HCT116 (cell line): ENCODE data around the gene KCTD4. TPM values are rescaled to one million over a fixed set of nuclear protein-coding genes. Genes with fewer than 3 reads are reported as not detected.
A peak's percentile ranks its signal among the peaks of the same experiment; 100 is the strongest.

Experiments
- ATAC-seq: fragments of 200-7000 bp; cut with Tn5 transposase; 2 replicates; pipeline ENCODE4 v1.9.1; 2020; ENCODE audit warnings: mild to moderate bottlenecking, moderate library complexity
- BruUV-seq: library from RNA; stranded (reverse); fragments of 400-500 nt; replicated peaks from 2 replicates; lab custom pipeline; 2021; lab: Mats Ljungman, UMichigan
- CTCF ChIA-PET: fragments of 300-600 bp; sonication (Branson Sonifier 250); formaldehyde crosslinking; loops from one replicate; lab custom pipeline; 2021; ENCODE audit warnings: antibody characterized with exemption; lab: Charles Lee
- POLR2A ChIA-PET: fragments of 300-600, 350-600 bp; sonication (Branson Sonifier 250); formaldehyde crosslinking; loops from one replicate; lab custom pipeline; 2021; ENCODE audit warnings: antibody characterized with exemption; lab: Charles Lee
- RAD21 ChIA-PET, 2 experiments: fragments of 300-600 bp; sonication (Branson Sonifier 250); formaldehyde crosslinking; loops; one replicate each; lab custom pipeline; 2023; ENCODE audit warnings: low total read pairs in 2 of 2; ENCODE audit not compliant: uncharacterized antibody in 2 of 2, unreplicated experiment in 2 of 2, low non-redundant PET in 1 of 2; lab: Charles Lee
- DNase-seq: peaks from one replicate; pipeline ENCODE4 v3.0.0-alpha.2; 2010; ENCODE audit warnings: low read depth, low spot score
- H2AFZ ChIP-seq: fragments of 200-600 bp; shearing (Covaris generic), sonication (generic); 2 replicates; pipeline ENCODE4 v1.6.1; 2017; ENCODE audit warnings: low read depth, mixed run types, mixed read lengths, antibody characterized with exemption, low read length; ENCODE audit not compliant: poor library complexity, severe bottlenecking
- H3K27ac ChIP-seq: 2 replicates; pipeline ENCODE4 v1.5.1; 2012; ENCODE audit warnings: low read depth, low read length
- H3K27me3 ChIP-seq: fragments of 200-600 bp; sonication (generic); 2 replicates; pipeline ENCODE4 v1.6.1; 2016; ENCODE audit warnings: mixed run types, low read length, mixed read lengths; ENCODE audit not compliant: insufficient read depth
- H3K36me3 ChIP-seq, 2 experiments: fragments of 200-500 bp in 1 of 2; fragments of 200-600 bp in 1 of 2; sonication (Bioruptor generic) in 1 of 2; sonication (generic) in 1 of 2; 2 replicates each; pipeline versions ENCODE4 v1.5.1 to v1.6.1; 2014 to 2016; ENCODE audit warnings: low read length in 2 of 2, inconsistent platforms in 1 of 2, mixed read lengths in 1 of 2, mixed run types in 1 of 2; ENCODE audit not compliant: insufficient read depth in 2 of 2, control insufficient read depth in 1 of 2
- H3K4me1 ChIP-seq, 2 experiments: fragments of 200-600 bp in 1 of 2; sonication (generic) in 1 of 2; 2 replicates each; pipeline versions ENCODE4 v1.5.1 to v1.6.1; 2012 to 2017; ENCODE audit warnings: low read length in 2 of 2, inconsistent platforms in 1 of 2, mild to moderate bottlenecking in 1 of 2, mixed read lengths in 1 of 2, mixed run types in 1 of 2, moderate library complexity in 1 of 2; ENCODE audit not compliant: insufficient read depth in 2 of 2, control insufficient read depth in 1 of 2
- H3K4me2 ChIP-seq: fragments of 200-600 bp; sonication (generic); 2 replicates; pipeline ENCODE4 v1.6.1; 2017; ENCODE audit warnings: mixed run types, low read length, mixed read lengths
- H3K4me3 ChIP-seq, 2 experiments: fragments of 200-600 bp in 1 of 2; sonication (generic) in 1 of 2; replicated peaks in 1 of 2; 2 replicates each; pipeline ENCODE4 v1.5.1; 2011 to 2016; ENCODE audit warnings: low read length in 2 of 2, control low read depth in 1 of 2, low read depth in 1 of 2, mild to moderate bottlenecking in 1 of 2, mixed read lengths in 1 of 2, mixed run types in 1 of 2
- H3K79me2 ChIP-seq: fragments of 200-600 bp; sonication (generic); 2 replicates; pipeline ENCODE4 v1.6.1; 2017; ENCODE audit warnings: mild to moderate bottlenecking, mixed run types, low read length, moderate library complexity, mixed read lengths; ENCODE audit not compliant: insufficient read depth
- H3K9ac ChIP-seq: fragments of 200-600 bp; sonication (generic); 2 replicates; pipeline ENCODE4 v1.6.1; 2016; ENCODE audit warnings: low read length, mixed read lengths
- H3K9me2 ChIP-seq: fragments of 200-600 bp; sonication (generic), shearing (Covaris generic); 2 replicates; pipeline ENCODE4 v1.6.1; 2017; ENCODE audit warnings: mixed run types, mild to moderate bottlenecking, moderate library complexity; ENCODE audit not compliant: insufficient read depth
- H3K9me3 ChIP-seq, 2 experiments: fragments of 200-500 bp in 1 of 2; fragments of 200-600 bp in 1 of 2; sonication (Bioruptor generic) in 1 of 2; sonication (generic) in 1 of 2; 2 replicates each; pipeline ENCODE4 v1.6.1; 2014 to 2017; ENCODE audit warnings: low read length in 2 of 2, mixed read lengths in 2 of 2, inconsistent platforms in 1 of 2, low read depth in 1 of 2, mild to moderate bottlenecking in 1 of 2, mixed run types in 1 of 2, moderate library complexity in 1 of 2; ENCODE audit not compliant: control insufficient read depth in 1 of 2, insufficient read depth in 1 of 2
- H4K20me1 ChIP-seq: fragments of 200-600 bp; sonication (generic), shearing (Covaris generic); 2 replicates; pipeline ENCODE4 v1.6.1; 2017; ENCODE audit warnings: mixed run types, mild to moderate bottlenecking, moderate library complexity; ENCODE audit not compliant: insufficient read depth
- CEBPB ChIP-seq: IDR thresholded peaks from 2 replicates; pipeline ENCODE4 v1.6.1; 2012; ENCODE audit warnings: low read depth
- CTCF ChIP-seq, 3 experiments: fragments of 200-600 bp in 1 of 3; sonication (generic) in 1 of 3; IDR thresholded peaks in 2 of 3; conservative IDR thresholded peaks in 1 of 3; 2 replicates each; pipeline ENCODE4 v1.5.1; 2012 to 2017; ENCODE audit warnings: low read depth in 2 of 3, low read length in 2 of 3, antibody characterized with exemption in 1 of 3, borderline replicate concordance in 1 of 3, control low read depth in 1 of 3, mild to moderate bottlenecking in 1 of 3, mixed read lengths in 1 of 3, mixed run types in 1 of 3, moderate library complexity in 1 of 3; ENCODE audit not compliant: insufficient read depth in 1 of 3
- EGR1 ChIP-seq: IDR thresholded peaks from 2 replicates; pipeline ENCODE4 v1.6.1; 2012; ENCODE audit warnings: low read depth
- ELF1 ChIP-seq: IDR thresholded peaks from 2 replicates; pipeline ENCODE4 v1.6.1; 2012; ENCODE audit warnings: low read depth, borderline replicate concordance
- EZH2 ChIP-seq: fragments of 200-600 bp; sonication (generic); IDR thresholded peaks from 2 replicates; pipeline ENCODE4 v1.6.1; 2017; ENCODE audit warnings: antibody characterized with exemption, mixed run types
- EZH2phosphoT487 ChIP-seq: fragments of 200-600 bp; IDR thresholded peaks from 2 replicates; pipeline ENCODE4 v1.6.1; 2018; ENCODE audit warnings: antibody characterized with exemption, borderline replicate concordance
- FOSL1 ChIP-seq: IDR thresholded peaks from 2 replicates; pipeline ENCODE4 v1.6.1; 2012; ENCODE audit warnings: low read depth
- JUND ChIP-seq: IDR thresholded peaks from 2 replicates; pipeline ENCODE4 v1.6.1; 2012
- POLR2A ChIP-seq: IDR thresholded peaks from 2 replicates; pipeline ENCODE4 v1.7.0; 2011; ENCODE audit warnings: borderline replicate concordance; ENCODE audit not compliant: insufficient read depth, insufficient read length; ENCODE audit errors: extremely low read depth
- POLR2AphosphoS5 ChIP-seq: IDR thresholded peaks from 2 replicates; pipeline ENCODE4 v1.6.1; 2011; ENCODE audit warnings: mild to moderate bottlenecking, low read depth, low read length, moderate library complexity
- RAD21 ChIP-seq: IDR thresholded peaks from 2 replicates; pipeline ENCODE4 v1.6.1; 2012; ENCODE audit warnings: low read depth, mild to moderate bottlenecking
- SIN3A ChIP-seq: IDR thresholded peaks from 2 replicates; pipeline ENCODE4 v1.6.1; 2012; ENCODE audit warnings: low read depth
- SP1 ChIP-seq: IDR thresholded peaks from 2 replicates; pipeline ENCODE4 v1.6.1; 2012; ENCODE audit warnings: low read depth
- SRF ChIP-seq: IDR thresholded peaks from 2 replicates; pipeline ENCODE4 v1.6.1; 2012; ENCODE audit warnings: low read depth
- TCF7L2 ChIP-seq: IDR thresholded peaks from 2 replicates; pipeline ENCODE4 v1.7.0; 2011; ENCODE audit warnings: borderline replicate concordance, inconsistent platforms; ENCODE audit not compliant: insufficient read depth, insufficient read length; ENCODE audit errors: extremely low read depth
- ZNF274 ChIP-seq: fragments of 200-500 bp; sonication (Bioruptor generic); IDR thresholded peaks from 2 replicates; pipeline ENCODE4 v1.6.1; 2014; ENCODE audit warnings: mild to moderate bottlenecking, low read depth, low read length, inconsistent platforms
- intact Hi-C: fragments of 100-400 bp; cut with micrococcal nuclease; formaldehyde crosslinking; loops from 2 replicates; pipeline ENCODE4 v1.10.0; 2022
- total RNA-seq: library from RNA; stranded (reverse); gene quantifications from one replicate; pipeline ENCODE4 v1.2.1, GENCODE V29; 2021; ENCODE audit not compliant: unreplicated experiment
- TF ChIP-seq, protein P1 (sequence below): IDR thresholded peaks from 2 replicates; pipeline ENCODE4 v1.6.1; 2011; ENCODE audit warnings: mild to moderate bottlenecking, low read length, moderate library complexity; ENCODE audit not compliant: insufficient replicate concordance; ENCODE audit errors: extremely low read depth
- TF ChIP-seq, protein P2 (sequence below): IDR thresholded peaks from 2 replicates; pipeline ENCODE4 v1.6.1; 2012; ENCODE audit warnings: low read depth
- TF ChIP-seq, protein P3 (sequence below): IDR thresholded peaks from 2 replicates; pipeline ENCODE4 v1.6.1; 2012
- TF ChIP-seq, protein P4 (sequence below): IDR thresholded peaks from 2 replicates; pipeline ENCODE4 v1.6.1; 2012

KCTD4 gene
- total RNA-seq, 1 experiment from 2014 or later: not detected

- peak overlapping the region; percentile 62 for H3K4me2 ChIP-seq
- ATAC-seq: peak; percentile 87
- ChIA-PET RAD21 (interaction anchor here in 1 of 2 experiments (0.6 kb wide), 1 partner anchor 116 kb away, joined by 4 read pairs; no protein-coding TSS in a partner anchor), CTCF (no interaction called here), POLR2A (interaction anchor here (0.6 to 1.4 kb wide), 2 partner anchors 12 to 17 kb away, joined by 3 to 4 read pairs; no protein-coding TSS in a partner anchor)
- H3K9ac ChIP-seq: peak overlapping the region; percentile 44; the same call in 1 of the 2 replicates
- peak overlapping the region; percentile 58; the same call in 1 of the 2 replicates for H3K27ac ChIP-seq
- peak; percentile 94 for DNase-seq
- no peaks in the 10 kb centered on the region for H3K27me3 ChIP-seq
- no peak overlapping the region for H2AFZ ChIP-seq
- peaks cover 39 to 77% of the 10 kb centered on the region in 2 experiments for H3K4me1 ChIP-seq
- no peaks in the 10 kb centered on the region for H4K20me1 ChIP-seq
- no TSS peak for BruUV-seq
- intact Hi-C loops: no loop called here
- no peaks in the 10 kb centered on the region for H3K36me3 ChIP-seq
- peak overlapping the region in 1 of 2 experiments; percentile 24; a peak in 1 of 4 replicates for H3K4me3 ChIP-seq
- peaks cover 71% of the 10 kb centered on the region for H3K79me2 ChIP-seq
- no peaks in the 10 kb centered on the region for H3K9me3 ChIP-seq
- no peaks in the 10 kb centered on the region for H3K9me2 ChIP-seq
- TF ChIP-seq EGR1: 0 out of 2 replicates have a peak, but pooled peaks have one; percentile 18
- peak; percentile 76 for TF ChIP-seq SRF
- peak; percentile 38; the same call in 1 of the 2 replicates for TF ChIP-seq POLR2AphosphoS5
- no peak for TF ChIP-seq EZH2
- TF ChIP-seq SIN3A: peak; percentile 83
- TF ChIP-seq CTCF (IDR thresholded peaks at IDR 0.05 in 2 of 3, conservative IDR thresholded peaks at IDR 0.05 in 1 of 3; ENCODE audit: borderline replicate concordance in 1 of 3, insufficient read depth in 1 of 3, low read depth in 2 of 3, low read length in 2 of 3): no peak
- peak; percentile 89 for TF ChIP-seq SP1
- TF ChIP-seq ELF1: 0 out of 2 replicates have a peak, but pooled peaks have one; percentile 29
- peak; percentile 94 for TF ChIP-seq JUND
- TF ChIP-seq ZNF274: no peak
- no peak for TF ChIP-seq POLR2A
- peak; percentile 89 for TF ChIP-seq FOSL1
- TF ChIP-seq, protein P1, sequence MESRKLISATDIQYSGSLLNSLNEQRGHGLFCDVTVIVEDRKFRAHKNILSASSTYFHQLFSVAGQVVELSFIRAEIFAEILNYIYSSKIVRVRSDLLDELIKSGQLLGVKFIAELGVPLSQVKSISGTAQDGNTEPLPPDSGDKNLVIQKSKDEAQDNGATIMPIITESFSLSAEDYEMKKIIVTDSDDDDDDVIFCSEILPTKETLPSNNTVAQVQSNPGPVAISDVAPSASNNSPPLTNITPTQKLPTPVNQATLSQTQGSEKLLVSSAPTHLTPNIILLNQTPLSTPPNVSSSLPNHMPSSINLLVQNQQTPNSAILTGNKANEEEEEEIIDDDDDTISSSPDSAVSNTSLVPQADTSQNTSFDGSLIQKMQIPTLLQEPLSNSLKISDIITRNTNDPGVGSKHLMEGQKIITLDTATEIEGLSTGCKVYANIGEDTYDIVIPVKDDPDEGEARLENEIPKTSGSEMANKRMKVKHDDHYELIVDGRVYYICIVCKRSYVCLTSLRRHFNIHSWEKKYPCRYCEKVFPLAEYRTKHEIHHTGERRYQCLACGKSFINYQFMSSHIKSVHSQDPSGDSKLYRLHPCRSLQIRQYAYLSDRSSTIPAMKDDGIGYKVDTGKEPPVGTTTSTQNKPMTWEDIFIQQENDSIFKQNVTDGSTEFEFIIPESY: peak; percentile 68
- TF ChIP-seq, protein P2, sequence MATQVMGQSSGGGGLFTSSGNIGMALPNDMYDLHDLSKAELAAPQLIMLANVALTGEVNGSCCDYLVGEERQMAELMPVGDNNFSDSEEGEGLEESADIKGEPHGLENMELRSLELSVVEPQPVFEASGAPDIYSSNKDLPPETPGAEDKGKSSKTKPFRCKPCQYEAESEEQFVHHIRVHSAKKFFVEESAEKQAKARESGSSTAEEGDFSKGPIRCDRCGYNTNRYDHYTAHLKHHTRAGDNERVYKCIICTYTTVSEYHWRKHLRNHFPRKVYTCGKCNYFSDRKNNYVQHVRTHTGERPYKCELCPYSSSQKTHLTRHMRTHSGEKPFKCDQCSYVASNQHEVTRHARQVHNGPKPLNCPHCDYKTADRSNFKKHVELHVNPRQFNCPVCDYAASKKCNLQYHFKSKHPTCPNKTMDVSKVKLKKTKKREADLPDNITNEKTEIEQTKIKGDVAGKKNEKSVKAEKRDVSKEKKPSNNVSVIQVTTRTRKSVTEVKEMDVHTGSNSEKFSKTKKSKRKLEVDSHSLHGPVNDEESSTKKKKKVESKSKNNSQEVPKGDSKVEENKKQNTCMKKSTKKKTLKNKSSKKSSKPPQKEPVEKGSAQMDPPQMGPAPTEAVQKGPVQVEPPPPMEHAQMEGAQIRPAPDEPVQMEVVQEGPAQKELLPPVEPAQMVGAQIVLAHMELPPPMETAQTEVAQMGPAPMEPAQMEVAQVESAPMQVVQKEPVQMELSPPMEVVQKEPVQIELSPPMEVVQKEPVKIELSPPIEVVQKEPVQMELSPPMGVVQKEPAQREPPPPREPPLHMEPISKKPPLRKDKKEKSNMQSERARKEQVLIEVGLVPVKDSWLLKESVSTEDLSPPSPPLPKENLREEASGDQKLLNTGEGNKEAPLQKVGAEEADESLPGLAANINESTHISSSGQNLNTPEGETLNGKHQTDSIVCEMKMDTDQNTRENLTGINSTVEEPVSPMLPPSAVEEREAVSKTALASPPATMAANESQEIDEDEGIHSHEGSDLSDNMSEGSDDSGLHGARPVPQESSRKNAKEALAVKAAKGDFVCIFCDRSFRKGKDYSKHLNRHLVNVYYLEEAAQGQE: no peak
- TF ChIP-seq, protein P3, sequence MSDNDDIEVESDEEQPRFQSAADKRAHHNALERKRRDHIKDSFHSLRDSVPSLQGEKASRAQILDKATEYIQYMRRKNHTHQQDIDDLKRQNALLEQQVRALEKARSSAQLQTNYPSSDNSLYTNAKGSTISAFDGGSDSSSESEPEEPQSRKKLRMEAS: peak; percentile 61; the same call in 1 of the 2 replicates
- TF ChIP-seq, protein P4, sequence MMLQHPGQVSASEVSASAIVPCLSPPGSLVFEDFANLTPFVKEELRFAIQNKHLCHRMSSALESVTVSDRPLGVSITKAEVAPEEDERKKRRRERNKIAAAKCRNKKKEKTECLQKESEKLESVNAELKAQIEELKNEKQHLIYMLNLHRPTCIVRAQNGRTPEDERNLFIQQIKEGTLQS: peak; percentile 34; the same call in 1 of the 2 replicates
- TF ChIP-seq RAD21: peak; percentile 16; the same call in 1 of the 2 replicates
- no peak for TF ChIP-seq EZH2phosphoT487
- peak; percentile 81 for TF ChIP-seq CEBPB
- peak; percentile 65 for TF ChIP-seq TCF7L2
These were observed 19.1 kb upstream of the KCTD4 start for GRCh38 chr13:45219938-45220375.
